ENCODE data around the gene HES5.

GRCh38 chr1:2517966-2518365 is 12.1 kb downstream of the HES5 start:
- TF ChIP-seq CTCF (IDR thresholded peaks at IDR 0.05) (no peak), REST (IDR thresholded peaks at IDR 0.05) (no peak), SREBF2 (IDR thresholded peaks at IDR 0.05) (no peak), ZFP36 (IDR thresholded peaks at IDR 0.05; ENCODE audit: borderline replicate concordance, partially characterized antibody) (no peak), EP300 (IDR thresholded peaks at IDR 0.05) (no peak), BHLHE40 (IDR thresholded peaks at IDR 0.05; ENCODE audit: low read depth, low read length) (no peak), HMGXB4 (CRISPR knock-in tag; IDR thresholded peaks at IDR 0.05; ENCODE audit: borderline replicate concordance) (no peak), SMC3 (IDR thresholded peaks at IDR 0.05) (no peak), FOSL2 (IDR thresholded peaks at IDR 0.05) (no peak), FOSL2 (CRISPR knock-in tag; IDR thresholded peaks at IDR 0.05) (no peak), POLR2A (IDR thresholded peaks at IDR 0.05; ENCODE audit: low read length) (no peak)
